Measurements from ENCODE around the gene ZFR.
"Not testable (repeated sequence)": the region's sequence is repeated elsewhere in the genome, so short reads cannot be mapped to it uniquely, and the experiment has no call there.

Gene ZFR

GRCh38 chr5:32444431-32445286 is at the start of gene ZFR:
Gene ZFR (minus strand): TSS chr5:32444740. CDS start chr5:32444658, 82 bp downstream.
- DNase-seq: peak; percentile 72 to 79

DNA sequence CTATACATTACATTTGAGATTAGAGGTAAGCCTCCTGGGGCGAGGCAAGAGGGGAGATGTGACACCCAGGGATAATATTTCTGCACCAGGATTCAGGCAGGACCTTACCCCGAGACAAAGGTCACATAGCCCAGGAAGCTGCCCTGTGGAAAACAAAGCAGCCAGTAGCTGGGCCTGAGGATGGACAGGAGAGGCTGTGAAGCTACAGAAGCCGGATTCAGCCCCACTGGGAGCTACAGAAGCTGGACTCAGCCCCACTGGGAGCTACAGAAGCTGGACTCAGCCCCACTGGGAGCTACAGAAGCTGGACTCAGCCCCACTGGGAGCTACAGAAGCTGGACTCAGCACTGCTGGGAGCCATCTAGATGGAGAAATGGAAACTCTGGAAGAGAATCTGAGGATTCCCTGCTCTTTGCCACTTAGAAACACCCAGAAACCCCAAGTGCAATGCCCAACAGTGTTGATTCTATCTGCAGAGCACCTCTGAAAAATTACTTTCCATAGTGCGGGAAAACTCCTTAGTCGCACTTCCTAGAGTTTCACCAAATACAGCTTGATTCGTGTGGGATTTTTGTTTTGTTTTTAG is 46.5 kb upstream of the ZFR start:
- no peak for DNase-seq

DNA sequence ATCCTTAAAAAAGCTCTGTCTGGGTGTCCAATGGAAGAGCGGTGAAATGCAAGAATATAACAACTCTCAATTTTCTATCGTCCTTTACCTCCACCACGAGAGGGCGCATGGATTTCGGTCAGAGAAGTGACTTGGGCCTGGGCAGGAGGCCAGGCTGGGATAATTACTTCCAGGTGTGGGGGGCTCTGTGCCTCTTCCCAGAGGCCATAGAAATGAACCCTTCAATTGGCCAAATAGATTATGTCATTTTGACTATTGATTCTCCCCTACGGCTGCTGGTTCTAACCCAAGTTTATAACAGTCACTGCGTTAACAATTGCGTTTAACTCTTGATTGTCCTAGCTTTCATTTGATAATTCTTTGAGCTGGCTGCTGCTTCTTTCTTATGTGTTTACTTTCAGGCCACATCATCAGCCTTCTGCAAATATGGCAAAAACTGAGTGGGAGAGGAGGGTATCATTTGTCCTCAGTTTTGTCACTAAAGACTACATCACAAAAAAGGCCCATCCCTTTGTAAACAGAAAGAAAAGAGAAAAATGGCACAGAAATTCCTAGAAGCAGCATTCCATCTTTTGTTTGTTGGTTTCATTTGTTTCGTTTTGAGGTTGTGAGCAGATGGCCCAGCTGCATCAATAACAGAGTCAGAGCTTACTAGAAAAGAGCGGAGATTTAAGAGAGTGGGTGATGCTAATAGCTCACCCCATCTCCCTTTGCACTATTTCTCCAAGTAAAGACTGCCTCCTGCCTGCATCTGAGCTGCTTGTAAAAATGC is 45.4 kb upstream of the ZFR start:
- peak in 1 of 2 experiments; percentile 40 for DNase-seq

DNA sequence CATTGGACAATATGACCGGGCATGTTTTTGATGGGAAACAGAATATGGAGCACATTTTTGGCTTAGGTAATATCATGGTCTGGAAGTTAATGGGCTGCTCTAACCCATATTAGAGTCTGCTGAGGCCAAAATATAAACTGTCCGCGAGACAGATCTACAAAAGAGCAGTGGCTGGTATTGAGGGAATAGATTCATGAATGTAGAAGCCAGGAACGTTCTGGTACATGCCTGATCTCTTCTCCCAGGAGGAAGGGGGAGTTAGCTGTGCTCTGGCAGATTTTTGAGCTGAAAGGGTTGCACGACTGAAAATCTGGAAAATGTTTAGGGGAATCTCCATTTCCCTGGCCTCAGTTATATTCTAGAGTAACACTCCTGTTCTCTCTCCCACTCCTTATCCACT is 42.9 kb upstream of the ZFR start:
- DNase-seq: no peak

GRCh38 chr5:32487008-32487407 is 42.5 kb upstream of the ZFR start:
- no peak for DNase-seq

DNA sequence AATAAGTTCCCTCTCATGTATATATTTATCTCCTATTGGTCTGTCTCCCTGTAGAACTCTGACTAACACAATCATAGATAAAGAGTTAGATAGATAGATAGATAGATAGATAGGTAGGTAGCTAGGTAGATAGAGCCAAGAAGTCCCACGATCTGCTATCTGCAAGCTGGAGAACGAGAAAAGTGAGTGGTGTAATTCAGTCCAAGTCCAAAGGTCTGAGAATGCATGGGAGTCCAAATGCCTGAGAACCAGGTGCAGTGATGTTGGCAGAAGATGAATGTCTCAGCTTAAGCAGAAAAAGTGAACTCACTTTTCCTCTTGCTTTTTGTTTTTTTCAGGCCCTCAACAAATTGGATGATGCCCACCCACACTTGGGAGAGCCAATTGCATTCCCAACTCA is 37.7 kb upstream of the ZFR start:
- no peak for DNase-seq

- no peak for DNase-seq
Measured at GRCh38 chr5:32479096-32479495, 34.6 kb upstream of the ZFR start.

DNA sequence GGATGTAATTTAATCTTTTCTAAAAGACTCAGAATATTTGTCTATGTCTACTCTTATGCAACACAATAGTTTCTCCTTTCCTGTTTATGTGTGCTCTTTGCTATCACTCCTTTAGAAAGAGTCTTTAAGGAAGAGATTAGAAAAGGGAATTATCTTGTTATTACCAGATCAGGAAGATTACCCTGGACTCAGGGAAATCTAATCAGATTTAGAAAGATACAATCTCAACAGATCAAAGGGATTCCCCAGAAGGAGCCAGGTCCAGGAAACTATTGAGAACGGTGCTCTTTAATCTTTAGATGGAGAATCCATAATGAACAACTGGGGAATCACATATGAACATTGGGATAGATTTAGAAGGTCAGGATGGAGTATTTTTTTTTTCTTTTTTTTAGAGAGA is 32.4 kb upstream of the ZFR start:
- no peak for DNase-seq

GRCh38 chr5:32475334-32476097 is 31.0 kb upstream of the ZFR start:
- DNase-seq: peak in 1 of 2 experiments; percentile 19

DNA sequence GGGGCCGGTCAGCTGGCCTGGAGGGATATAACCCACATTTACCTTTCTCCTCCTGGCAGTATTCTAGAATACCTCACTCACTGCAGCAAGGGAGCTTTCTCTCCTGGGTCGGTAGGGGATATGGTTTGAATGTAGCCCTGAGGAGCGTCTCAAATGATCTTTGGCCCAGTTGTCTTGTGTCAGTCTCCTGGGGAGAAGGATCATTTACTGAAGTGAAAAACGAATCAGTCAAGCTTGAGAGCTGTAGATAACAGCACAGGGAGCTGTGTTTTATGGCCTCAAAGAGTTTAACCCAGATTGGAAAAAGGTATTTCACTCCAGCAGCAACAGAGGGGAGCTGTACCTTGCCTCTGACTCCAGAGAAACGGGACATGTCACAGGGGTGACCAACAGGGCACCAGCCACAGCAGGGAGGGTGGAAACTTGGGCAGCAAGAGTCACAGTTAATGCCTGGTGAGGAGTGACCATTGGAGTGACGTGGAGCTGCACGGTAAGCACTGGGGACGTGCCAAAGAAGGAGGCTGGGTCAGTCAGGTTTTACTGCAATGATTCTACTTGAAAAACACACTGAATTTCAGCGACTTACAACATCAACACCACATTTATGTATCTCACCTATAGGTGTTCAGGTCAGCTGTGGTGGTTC is 29.8 kb upstream of the ZFR start:
- DNase-seq: no peak

GRCh38 chr5:32473072-32473471 is 28.5 kb upstream of the ZFR start:
- no peak for DNase-seq

DNA sequence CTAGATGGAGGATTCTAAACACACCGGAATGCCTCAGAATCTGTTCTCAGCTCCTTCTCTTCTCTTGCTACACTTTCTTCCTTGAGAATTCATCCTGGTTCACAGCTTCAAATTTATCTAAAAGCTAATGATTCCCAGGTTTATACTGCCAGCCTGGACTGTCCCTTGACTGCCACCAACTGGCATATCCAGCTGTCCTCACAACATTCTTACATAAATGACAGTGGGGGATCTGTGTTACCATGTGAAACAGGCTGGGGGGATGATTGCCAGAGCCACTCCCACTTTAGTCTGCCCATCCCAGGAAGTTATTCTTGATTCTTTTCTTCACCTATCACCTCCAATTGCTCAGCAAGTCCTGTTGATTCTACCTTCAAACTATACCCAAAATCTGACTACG is 27.2 kb upstream of the ZFR start:
- DNase-seq: no peak

GRCh38 chr5:32465076-32465475 is 20.5 kb upstream of the ZFR start:
- DNase-seq: no peak

- no peak for DNase-seq
Measured at GRCh38 chr5:32462618-32463017, 18.1 kb upstream of the ZFR start.

DNA sequence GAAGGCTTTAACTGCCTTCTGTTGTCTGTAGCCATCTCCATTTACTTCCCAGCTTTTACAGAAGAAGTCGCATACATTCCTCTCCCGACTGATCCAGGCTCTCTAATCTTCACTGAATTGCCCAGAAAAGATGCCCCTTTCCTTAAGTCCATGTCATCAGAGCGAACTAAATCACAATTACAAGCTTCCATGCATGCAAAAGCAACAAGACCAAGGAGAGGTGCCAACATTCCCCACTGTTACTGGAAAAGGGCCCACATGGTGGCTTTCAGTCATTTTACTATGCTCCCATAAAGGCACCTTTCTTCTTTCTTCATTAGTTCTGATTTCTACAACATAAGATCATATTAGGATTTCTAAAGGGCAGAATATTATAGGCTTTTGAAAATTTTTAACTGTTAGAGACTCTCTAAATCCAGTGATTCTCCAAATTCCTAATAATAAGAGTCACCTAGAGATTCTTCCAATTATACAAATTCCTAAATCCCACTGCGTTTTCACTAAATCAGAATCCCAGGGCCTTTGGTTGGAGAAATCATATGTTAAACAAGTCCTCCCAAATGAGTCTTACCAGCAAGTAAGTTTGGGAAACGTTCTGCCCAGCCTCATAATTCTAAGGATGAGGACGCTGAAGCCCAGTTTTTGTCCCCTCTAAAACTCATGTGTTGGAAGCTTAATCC is 17.0 kb upstream of the ZFR start:
- DNase-seq: no peak

GRCh38 chr5:32460702-32461101 is 16.2 kb upstream of the ZFR start:
- no peak for DNase-seq

DNA sequence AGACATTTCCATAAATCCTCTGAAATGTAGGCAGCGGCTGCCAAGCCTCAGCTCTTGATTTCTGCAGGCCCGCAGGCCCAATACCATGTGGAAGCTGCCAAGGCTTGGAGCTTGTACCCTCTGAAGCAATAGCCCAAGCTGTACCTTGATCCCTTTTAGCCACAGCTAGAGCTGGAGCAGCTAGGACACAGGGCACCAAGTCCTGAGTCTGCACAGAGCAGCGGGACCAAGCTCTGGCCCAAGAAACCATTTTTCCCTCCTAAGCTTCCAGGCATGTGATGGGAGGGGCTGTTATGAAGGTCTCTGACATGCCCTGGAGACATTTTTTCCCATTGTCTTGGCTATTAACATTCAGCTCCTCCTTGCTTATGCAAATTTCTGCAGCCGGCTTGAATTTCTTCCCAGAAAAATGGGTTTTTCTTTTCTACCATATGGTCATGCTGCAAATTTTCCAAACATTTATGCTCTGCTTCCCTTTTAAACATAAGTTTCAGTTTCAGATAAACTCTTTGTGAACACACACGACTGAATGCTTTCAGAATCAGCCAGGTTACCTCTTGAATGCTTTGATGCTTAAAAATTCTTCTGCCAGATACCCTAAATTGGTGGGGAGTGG is 14.4 kb upstream of the ZFR start:
- DNase-seq: no peak

DNA sequence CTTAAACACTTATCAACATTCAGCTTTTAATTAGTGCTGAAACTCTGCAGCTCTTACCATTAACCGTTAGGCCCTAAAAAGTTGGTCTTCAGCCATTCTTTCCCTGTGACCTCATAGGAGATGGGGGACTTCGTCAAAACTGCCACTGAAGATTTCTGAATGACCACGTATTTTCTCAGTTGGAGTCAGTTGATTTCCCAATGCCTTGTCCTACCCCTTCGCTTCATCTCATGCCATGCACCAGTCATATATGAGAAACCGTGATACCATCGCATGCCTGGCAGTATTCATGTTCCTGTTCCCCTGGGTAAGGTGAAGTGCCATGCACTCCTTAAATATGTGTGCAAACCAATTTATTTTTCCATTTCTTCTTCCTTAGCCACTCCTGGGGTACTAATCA is 10.8 kb upstream of the ZFR start:
- DNase-seq: no peak

DNA sequence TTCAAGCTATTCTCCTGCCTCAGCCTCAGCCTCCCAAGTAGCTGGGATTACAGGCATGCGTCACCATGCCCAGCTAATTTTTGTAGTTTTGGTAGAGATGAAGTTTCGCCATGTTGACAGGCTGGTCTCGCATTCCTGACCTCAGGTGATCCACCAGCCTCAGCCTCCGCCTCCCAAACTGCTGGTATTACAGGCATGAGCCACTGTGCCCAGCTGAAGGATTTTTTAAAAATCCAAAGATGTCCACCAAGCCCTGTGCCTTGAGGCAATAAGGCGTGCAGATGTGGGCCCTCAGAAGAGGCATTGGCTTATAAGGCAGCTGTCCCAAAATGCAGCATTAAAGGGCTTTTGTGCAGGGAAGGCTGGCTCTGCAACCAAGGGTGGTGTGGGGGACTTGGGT is 10.3 kb upstream of the ZFR start:
- no peak for DNase-seq

GRCh38 chr5:32453916-32454315 is 9.4 kb upstream of the ZFR start:
- DNase-seq: no peak

- not testable (repeated sequence) for DNase-seq
Measured at GRCh38 chr5:32452316-32452715, 7.8 kb upstream of the ZFR start.

Measured in NCI-H187 (cell line).